HCT116 (cell line): ENCODE results near the gene GRM5.

Experiments
- CBX3 ChIP-seq: IDR thresholded peaks from 2 replicates; pipeline ENCODE4 v1.6.1; 2012; ENCODE audit warnings: low read depth
- CTCF ChIP-seq, 3 experiments: fragments of 200-600 bp in 1 of 3; sonication (generic) in 1 of 3; IDR thresholded peaks in 2 of 3; conservative IDR thresholded peaks in 1 of 3; 2 replicates each; pipeline ENCODE4 v1.5.1; 2012 to 2017; ENCODE audit warnings: low read depth in 2 of 3, low read length in 2 of 3, antibody characterized with exemption in 1 of 3, borderline replicate concordance in 1 of 3, control low read depth in 1 of 3, mild to moderate bottlenecking in 1 of 3, mixed read lengths in 1 of 3, mixed run types in 1 of 3, moderate library complexity in 1 of 3; ENCODE audit not compliant: insufficient read depth in 1 of 3
- EZH2phosphoT487 ChIP-seq: fragments of 200-600 bp; IDR thresholded peaks from 2 replicates; pipeline ENCODE4 v1.6.1; 2018; ENCODE audit warnings: antibody characterized with exemption, borderline replicate concordance
- POLR2A ChIP-seq: IDR thresholded peaks from 2 replicates; pipeline ENCODE4 v1.7.0; 2011; ENCODE audit warnings: borderline replicate concordance; ENCODE audit not compliant: insufficient read depth, insufficient read length; ENCODE audit errors: extremely low read depth
- POLR2AphosphoS5 ChIP-seq: IDR thresholded peaks from 2 replicates; pipeline ENCODE4 v1.6.1; 2011; ENCODE audit warnings: mild to moderate bottlenecking, low read depth, low read length, moderate library complexity
- REST ChIP-seq: IDR thresholded peaks from 2 replicates; pipeline ENCODE4 v1.6.1; 2012; ENCODE audit warnings: low read depth
- SIN3A ChIP-seq: IDR thresholded peaks from 2 replicates; pipeline ENCODE4 v1.6.1; 2012; ENCODE audit warnings: low read depth
- SP1 ChIP-seq: IDR thresholded peaks from 2 replicates; pipeline ENCODE4 v1.6.1; 2012; ENCODE audit warnings: low read depth

GRCh38 chr11:88553204-88553603 is 512.6 kb downstream of the GRM5 start:
- TF ChIP-seq POLR2A = no peak
- no peak for TF ChIP-seq REST
- TF ChIP-seq POLR2AphosphoS5 = no peak
- TF ChIP-seq CTCF (IDR thresholded peaks at IDR 0.05 in 2 of 3, conservative IDR thresholded peaks at IDR 0.05 in 1 of 3; ENCODE audit: borderline replicate concordance in 1 of 3, insufficient read depth in 1 of 3, low read depth in 2 of 3, low read length in 2 of 3) = no peak
- TF ChIP-seq SIN3A = no peak
- no peak for TF ChIP-seq SP1
- no peak for TF ChIP-seq CBX3
- no peak for TF ChIP-seq EZH2phosphoT487
